ENCODE data around the gene RASGRP2.

DNA sequence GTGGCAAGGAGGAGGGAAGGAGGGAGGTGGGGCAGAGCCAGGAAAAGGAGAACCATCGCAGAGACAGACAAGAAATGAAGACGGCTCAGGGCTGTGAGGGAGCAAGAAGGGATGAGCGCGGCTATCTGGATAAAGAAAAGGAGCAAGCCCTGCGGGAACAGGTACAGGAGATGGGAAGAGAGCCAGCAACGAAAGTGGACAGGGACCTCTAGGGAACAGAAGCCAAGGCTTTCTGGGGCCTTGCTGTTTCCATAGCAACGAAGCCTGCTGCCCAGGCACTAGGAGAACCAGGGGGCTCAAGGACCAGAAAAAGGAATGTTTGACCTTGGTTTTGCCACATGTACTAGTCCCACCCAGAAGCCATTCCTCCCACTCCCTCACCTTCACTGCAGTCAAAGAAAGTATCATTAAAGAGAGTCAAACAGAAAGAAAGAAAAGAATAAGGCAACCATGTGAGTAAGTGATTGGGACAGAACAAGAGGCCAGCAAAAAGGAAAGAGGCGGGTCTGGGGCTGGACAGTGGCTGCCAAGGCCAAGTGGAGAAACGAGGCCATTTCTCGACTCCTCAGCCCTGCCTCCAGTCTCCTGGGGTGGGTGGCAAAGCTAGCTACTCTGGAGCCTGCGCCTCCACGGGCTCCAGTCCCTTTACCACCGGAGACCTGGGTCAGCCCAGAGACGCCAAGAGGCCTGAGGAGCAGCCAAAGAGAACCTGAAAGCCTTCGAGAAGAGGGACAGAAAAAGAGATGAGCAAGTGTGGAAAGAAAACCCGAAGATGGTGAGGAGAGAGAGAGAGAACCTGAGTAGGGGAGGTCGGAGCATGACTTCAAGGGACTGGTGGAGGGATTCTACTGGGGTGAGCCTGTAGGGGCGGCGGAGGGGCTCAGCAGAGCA is 56.1 kb downstream of the RASGRP2 start:
- TF ChIP-seq POLR2AphosphoS5 (IDR thresholded peaks at IDR 0.05) (no peak), CTCF (IDR thresholded peaks at IDR 0.05) (no peak)
